ENCODE measurements around the gene ST14.
"Not testable (repeated sequence)": the region's sequence is repeated elsewhere in the genome, so short reads cannot be mapped to it uniquely, and the experiment has no call there.

DNA sequence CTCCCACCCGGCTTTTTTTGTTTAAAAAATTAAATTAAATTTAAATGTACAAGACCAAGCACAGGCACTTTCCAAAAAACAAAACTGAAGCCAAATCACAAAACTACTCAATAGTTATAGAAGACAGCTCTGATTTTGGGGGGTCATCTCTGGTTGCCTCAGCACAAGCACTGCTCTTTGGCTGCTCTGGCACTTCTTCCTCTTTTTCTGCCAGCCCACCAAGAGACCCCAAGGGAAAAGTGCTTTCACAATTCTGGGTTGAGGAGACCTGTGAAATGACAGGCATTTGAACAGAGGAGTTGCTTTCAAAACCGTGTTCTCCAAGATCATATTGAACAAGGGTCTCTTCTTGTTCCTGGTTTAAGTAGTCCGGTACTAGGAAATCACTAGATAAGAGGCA, 74.3 kb downstream of the ST14 start:
- TF ChIP-seq, protein P1, sequence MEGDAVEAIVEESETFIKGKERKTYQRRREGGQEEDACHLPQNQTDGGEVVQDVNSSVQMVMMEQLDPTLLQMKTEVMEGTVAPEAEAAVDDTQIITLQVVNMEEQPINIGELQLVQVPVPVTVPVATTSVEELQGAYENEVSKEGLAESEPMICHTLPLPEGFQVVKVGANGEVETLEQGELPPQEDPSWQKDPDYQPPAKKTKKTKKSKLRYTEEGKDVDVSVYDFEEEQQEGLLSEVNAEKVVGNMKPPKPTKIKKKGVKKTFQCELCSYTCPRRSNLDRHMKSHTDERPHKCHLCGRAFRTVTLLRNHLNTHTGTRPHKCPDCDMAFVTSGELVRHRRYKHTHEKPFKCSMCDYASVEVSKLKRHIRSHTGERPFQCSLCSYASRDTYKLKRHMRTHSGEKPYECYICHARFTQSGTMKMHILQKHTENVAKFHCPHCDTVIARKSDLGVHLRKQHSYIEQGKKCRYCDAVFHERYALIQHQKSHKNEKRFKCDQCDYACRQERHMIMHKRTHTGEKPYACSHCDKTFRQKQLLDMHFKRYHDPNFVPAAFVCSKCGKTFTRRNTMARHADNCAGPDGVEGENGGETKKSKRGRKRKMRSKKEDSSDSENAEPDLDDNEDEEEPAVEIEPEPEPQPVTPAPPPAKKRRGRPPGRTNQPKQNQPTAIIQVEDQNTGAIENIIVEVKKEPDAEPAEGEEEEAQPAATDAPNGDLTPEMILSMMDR (IDR thresholded peaks at IDR 0.05): not testable (repeated sequence)
- not testable (repeated sequence) for TF ChIP-seq EZH2 (IDR thresholded peaks at IDR 0.05; ENCODE audit: borderline replicate concordance, insufficient read depth, low read depth, low read length, poor library complexity, severe bottlenecking)
